ENCODE results near the gene LRRC52.

GRCh38 chr1:165501970-165502348, 41.8 kb upstream of the LRRC52 start:
- TF ChIP-seq CTCF (IDR thresholded peaks at IDR 0.05) (no peak), POLR2A (IDR thresholded peaks at IDR 0.05) (no peak)

All from testis (tissue), 2 donors.